GM21515 (cell line): Measurements from ENCODE around the gene DOK7.

Experiments used
- ATAC-seq: cut with Tn5 transposase; IDR thresholded peaks from one replicate; pipeline ENCODE4 v1.9.1; 2021; ENCODE audit not compliant: unreplicated experiment

The DOK7 gene

GRCh38 chr4:3462790-3463415, at the start of gene DOK7:
Gene DOK7 (plus strand): TSS chr4:3463306. CDS start chr4:3463376, 70 bp downstream.
- no peak for ATAC-seq

- ATAC-seq, result no peak
These were observed 49.3 kb upstream of the DOK7 start for GRCh38 chr4:3413675-3414420.

GRCh38 chr4:3414421-3415279, 48.5 kb upstream of the DOK7 start:
- no peak for ATAC-seq

GRCh38 chr4:3415471-3416141, 47.5 kb upstream of the DOK7 start:
- no peak for ATAC-seq

GRCh38 chr4:3416270-3416669, 46.8 kb upstream of the DOK7 start:
- no peak for ATAC-seq

GRCh38 chr4:3416821-3417221, 46.3 kb upstream of the DOK7 start:
- ATAC-seq, result no peak

GRCh38 chr4:3417448-3417847, 45.7 kb upstream of the DOK7 start:
- no peak for ATAC-seq

GRCh38 chr4:3418029-3418762, 44.9 kb upstream of the DOK7 start:
- ATAC-seq, result no peak

GRCh38 chr4:3419836-3420605, 43.1 kb upstream of the DOK7 start:
- ATAC-seq, result no peak

GRCh38 chr4:3420606-3420955, 42.5 kb upstream of the DOK7 start:
- ATAC-seq, result no peak

GRCh38 chr4:3420956-3421355, 42.1 kb upstream of the DOK7 start:
- ATAC-seq, result no peak

GRCh38 chr4:3421470-3421869, 41.6 kb upstream of the DOK7 start:
- ATAC-seq, result no peak

- ATAC-seq, result no peak
These were observed 40.8 kb upstream of the DOK7 start for GRCh38 chr4:3422241-3422801.

GRCh38 chr4:3422808-3423297, 40.3 kb upstream of the DOK7 start:
- no peak for ATAC-seq

- no peak for ATAC-seq
These were observed 39.7 kb upstream of the DOK7 start for GRCh38 chr4:3423406-3423805.

- no peak for ATAC-seq
These were observed 39.2 kb upstream of the DOK7 start for GRCh38 chr4:3423952-3424351.

GRCh38 chr4:3424522-3425095, 38.5 kb upstream of the DOK7 start:
- ATAC-seq, result no peak

- ATAC-seq, result no peak
These were observed 36.5 kb upstream of the DOK7 start for GRCh38 chr4:3426465-3427133.

- no peak for ATAC-seq
These were observed 36.0 kb upstream of the DOK7 start for GRCh38 chr4:3427134-3427476.
